Tibial nerve (tissue), 4 donors: Measurements from ENCODE around the gene CPSF2. TPM values are rescaled to one million over a fixed set of nuclear protein-coding genes. Genes with fewer than 3 reads are reported as not detected.

Experiments used
- DNase-seq, 2 donors: peaks; one replicate each; pipeline ENCODE4 v3.0.0-alpha.2; 2019; ENCODE audit warnings: low spot score in 2 of 2
- H3K27ac ChIP-seq, 4 donors: fragments of 200-600 bp; sonication (generic) in 3 of 4; one replicate each; pipeline ENCODE4 v1.5.1; 2017 to 2019; ENCODE audit warnings: mild to moderate bottlenecking in 1 of 4
- H3K27me3 ChIP-seq, 2 donors: fragments of 200-600 bp; sonication (generic) in 1 of 2; one replicate each; pipeline versions ENCODE4 v1.5.1 to v1.6.0; 2017 to 2019
- H3K36me3 ChIP-seq, 3 donors: fragments of 200-600 bp; sonication (generic); one replicate each; pipeline ENCODE4 v1.5.1; 2018 to 2019
- H3K4me1 ChIP-seq, 4 donors: fragments of 200-600 bp; sonication (generic) in 3 of 4; one replicate each; pipeline ENCODE4 v1.5.1; 2017 to 2019
- H3K4me3 ChIP-seq, 4 donors: fragments of 200-600 bp; sonication (generic) in 3 of 4; one replicate each; pipeline ENCODE4 v1.5.1; 2017 to 2019; ENCODE audit warnings: mild to moderate bottlenecking in 1 of 4, moderate library complexity in 1 of 4
- H3K9me3 ChIP-seq, 4 donors: fragments of 200-600 bp; sonication (generic) in 3 of 4; one replicate each; pipeline ENCODE4 v1.5.1; 2017 to 2019
- CTCF ChIP-seq, 5 experiments: fragments of 200-600 bp in 3 of 5; fragments of 450-650 bp in 2 of 5; sonication (generic) in 3 of 5; IDR thresholded peaks; one replicate each; pipeline ENCODE4 v1.5.1; 2016 to 2019; ENCODE audit warnings: antibody characterized with exemption in 5 of 5, mild to moderate bottlenecking in 3 of 5, moderate library complexity in 2 of 5
- EP300 ChIP-seq, 2 donors: sonication (generic); formaldehyde crosslinking; IDR thresholded peaks; one replicate each; pipeline ENCODE4 v1.6.1; 2017; ENCODE audit warnings: antibody characterized with exemption in 2 of 2, mild to moderate bottlenecking in 1 of 2
- POLR2A ChIP-seq, 2 donors: fragments of 450-650 bp; IDR thresholded peaks; one replicate each; pipeline ENCODE4 v1.6.1; 2017; ENCODE audit warnings: antibody characterized with exemption in 2 of 2, mild to moderate bottlenecking in 2 of 2, moderate library complexity in 2 of 2
- WGBS, 2 donors: methylation state at CpG; one replicate each; pipeline ENCODE4 v1.1.5; 2018; 5-methylcytosine and 5-hydroxymethylcytosine counted together
- total RNA-seq, 4 donors: library from RNA; depleted of rRNA; stranded (reverse); fragments of >200 nt; gene quantifications; one replicate each; pipeline ENCODE4 v1.1.0, GENCODE V29; 2016

CPSF2 gene
- total RNA-seq, 4 donors from 2014 or later, result 24.9 to 33.0 (median 31.4) TPM

- no peaks in the 10 kb centered on the region for H3K9me3 ChIP-seq
Measured at GRCh38 chr14:92190768-92191167, 69.0 kb downstream of the CPSF2 start.

GRCh38 chr14:92198804-92199203 is 77.0 kb downstream of the CPSF2 start:
- no peaks in the 10 kb centered on the region for H3K27me3 ChIP-seq
- H3K36me3 ChIP-seq, result no peaks in the 10 kb centered on the region
- peaks cover 0 to 5% (median 0%) of the 10 kb centered on the region in 4 donors for H3K9me3 ChIP-seq
- H3K4me3 ChIP-seq, result no peak overlapping the region
- H3K4me1 ChIP-seq, result no peaks in the 10 kb centered on the region
- DNase-seq, result no peak
- TF ChIP-seq CTCF (IDR thresholded peaks at IDR 0.05) (no peak), POLR2A (IDR thresholded peaks at IDR 0.05) (no peak), EP300 (IDR thresholded peaks at IDR 0.05) (no peak)
- no peak overlapping the region for H3K27ac ChIP-seq
- 71 to 77% methylated on average over 5 of the region's 5 CpGs for WGBS, 2 donors

More at GRCh38 chr14:92190768-92191167, 69.0 kb downstream of the CPSF2 start:
- Histone ChIP-seq H3K27ac (no peak overlapping the region), H3K27me3 (no peaks in the 10 kb centered on the region), H3K4me1 (no peaks in the 10 kb centered on the region), H3K4me3 (no peak overlapping the region), H3K36me3 (no peaks in the 10 kb centered on the region)
- DNase-seq, result no peak
- WGBS, 2 donors, result 68 to 80% methylated on average over 5 to 6 of the region's 6 CpGs
- TF ChIP-seq POLR2A (IDR thresholded peaks at IDR 0.05), result no peak
- no peak for TF ChIP-seq CTCF (IDR thresholded peaks at IDR 0.05)
- no peak for TF ChIP-seq EP300 (IDR thresholded peaks at IDR 0.05)

- Histone ChIP-seq H3K27ac (no peak overlapping the region), H3K27me3 (no peaks in the 10 kb centered on the region), H3K36me3 (no peaks in the 10 kb centered on the region), H3K4me3 (no peak overlapping the region), H3K4me1 (no peaks in the 10 kb centered on the region), H3K9me3 (peaks cover 0 to 5% (median 0%) of the 10 kb centered on the region in 4 donors)
- 40 to 51% methylated on average over 6 of the region's 6 CpGs for WGBS, 2 donors
- TF ChIP-seq CTCF (IDR thresholded peaks at IDR 0.05) (no peak), POLR2A (IDR thresholded peaks at IDR 0.05) (no peak), EP300 (IDR thresholded peaks at IDR 0.05) (no peak)
- DNase-seq, result no peak
Measured at GRCh38 chr14:92199763-92200162, 78.0 kb downstream of the CPSF2 start.

- no peak for DNase-seq
- no peak overlapping the region for H3K27ac ChIP-seq
- TF ChIP-seq CTCF (IDR thresholded peaks at IDR 0.05), result no peak
- TF ChIP-seq EP300 (IDR thresholded peaks at IDR 0.05), result no peak
- no peak for TF ChIP-seq POLR2A (IDR thresholded peaks at IDR 0.05)
- H3K4me3 ChIP-seq, result no peak overlapping the region
- H3K4me1 ChIP-seq, result no peaks in the 10 kb centered on the region
- H3K9me3 ChIP-seq, result no peaks in the 10 kb centered on the region
- 66 to 79% methylated on average over 7 of the region's 7 CpGs for WGBS, 2 donors
- H3K36me3 ChIP-seq, result no peaks in the 10 kb centered on the region
- no peaks in the 10 kb centered on the region for H3K27me3 ChIP-seq
Measured at GRCh38 chr14:92203116-92203515, 81.3 kb downstream of the CPSF2 start.

GRCh38 chr14:92204792-92205191 is 83.0 kb downstream of the CPSF2 start:
- H3K36me3 ChIP-seq, result no peaks in the 10 kb centered on the region
- no peak for DNase-seq
- no peak for TF ChIP-seq CTCF (IDR thresholded peaks at IDR 0.05)
- TF ChIP-seq EP300 (IDR thresholded peaks at IDR 0.05), result no peak
- no peak for TF ChIP-seq POLR2A (IDR thresholded peaks at IDR 0.05)
- H3K9me3 ChIP-seq, result no peaks in the 10 kb centered on the region
- no peak overlapping the region for H3K27ac ChIP-seq
- WGBS, 2 donors, result 74 to 93% methylated on average over 2 of the region's 2 CpGs
- H3K27me3 ChIP-seq, result no peaks in the 10 kb centered on the region
- H3K4me3 ChIP-seq, result no peak overlapping the region
- no peaks in the 10 kb centered on the region for H3K4me1 ChIP-seq
